Mesendoderm (in vitro differentiated cells): ENCODE results near the gene NKIRAS2.

Source experiments
- DNase-seq: peaks from one replicate; pipeline ENCODE4 v3.0.0; 2013
- H2AK5ac ChIP-seq: 2 replicates; pipeline ENCODE4 v1.6.1; 2013; ENCODE audit warnings: low read length, inconsistent platforms
- H2BK120ac ChIP-seq: 2 replicates; pipeline ENCODE4 v1.6.1; 2013; ENCODE audit warnings: low read depth, mild to moderate bottlenecking, low read length, moderate library complexity, mixed read lengths
- H2BK15ac ChIP-seq: replicated peaks from 2 replicates; pipeline ENCODE4 v1.6.1; 2013; ENCODE audit warnings: low read depth, mild to moderate bottlenecking, moderate library complexity
- H2BK5ac ChIP-seq: 2 replicates; pipeline ENCODE4 v1.6.1; 2013; ENCODE audit warnings: low read length, inconsistent platforms
- H3K18ac ChIP-seq: 2 replicates; pipeline ENCODE4 v1.6.1; 2013; ENCODE audit warnings: mild to moderate bottlenecking, low read length, mixed read lengths
- H3K23ac ChIP-seq: one replicate; pipeline ENCODE4 v1.6.1; 2013; ENCODE audit warnings: low read length
- H3K27ac ChIP-seq: 2 replicates; pipeline ENCODE4 v1.5.1; 2013; ENCODE audit warnings: low read depth, mild to moderate bottlenecking, inconsistent platforms, low read length, moderate library complexity
- H3K27me3 ChIP-seq: 2 replicates; pipeline ENCODE4 v1.6.1; 2013; ENCODE audit warnings: low read length, control low read depth, mild to moderate bottlenecking, inconsistent platforms; ENCODE audit not compliant: insufficient read depth, poor library complexity
- H3K36me3 ChIP-seq: 2 replicates; pipeline ENCODE4 v1.6.1; 2013; ENCODE audit warnings: low read length, inconsistent platforms; ENCODE audit not compliant: control insufficient read depth, insufficient read depth
- H3K4ac ChIP-seq: one replicate; pipeline ENCODE4 v1.6.1; 2013; ENCODE audit warnings: low read depth, mild to moderate bottlenecking, low read length, moderate library complexity
- H3K4me1 ChIP-seq: 2 replicates; pipeline ENCODE4 v1.6.1; 2013; ENCODE audit warnings: low read depth, low read length, inconsistent platforms; ENCODE audit not compliant: control insufficient read depth
- H3K4me2 ChIP-seq: 2 replicates; pipeline ENCODE4 v1.6.1; 2013; ENCODE audit warnings: low read length
- H3K4me3 ChIP-seq: 2 replicates; pipeline ENCODE4 v1.5.1; 2013; ENCODE audit warnings: mild to moderate bottlenecking, low read length
- H3K56ac ChIP-seq: one replicate; pipeline ENCODE4 v1.6.1; 2013; ENCODE audit warnings: low read length
- H3K79me1 ChIP-seq: 2 replicates; pipeline ENCODE4 v1.6.1; 2013; ENCODE audit warnings: low read length, inconsistent platforms
- H3K79me2 ChIP-seq: 2 replicates; pipeline ENCODE4 v1.6.1; 2013; ENCODE audit warnings: mild to moderate bottlenecking, low read length; ENCODE audit not compliant: control insufficient read depth, insufficient read depth
- H3K9ac ChIP-seq: 2 replicates; pipeline ENCODE4 v1.6.1; 2013; ENCODE audit warnings: low read length, inconsistent platforms
- H4K5ac ChIP-seq: one replicate; pipeline ENCODE4 v1.6.1; 2013; ENCODE audit warnings: low read length
- H4K8ac ChIP-seq: one replicate; pipeline ENCODE4 v1.6.1; 2013; ENCODE audit warnings: low read depth, mild to moderate bottlenecking, control low read depth, low read length, moderate library complexity
- WGBS: extraction: QIAGEN DNeasy Blood & Tissue Kit; methylation state at CpG from one replicate; pipeline ENCODE4 v1.1.7; 2013; ENCODE audit warnings: low lambda C conversion rate, missing lambda C conversion rate; ENCODE audit not compliant: insufficient coverage; ENCODE audit errors: extremely low coverage; 5-methylcytosine and 5-hydroxymethylcytosine counted together

NKIRAS2 gene

GRCh38 chr17:42025936-42026335 lies 6.0 kb downstream of the NKIRAS2 start:
- peaks cover 3% of the 10 kb centered on the region for H3K36me3 ChIP-seq
- H3K9ac ChIP-seq = no peak overlapping the region
- no peak overlapping the region for H3K4me3 ChIP-seq
- H3K18ac ChIP-seq = no peak overlapping the region
- H3K4me2 ChIP-seq = no peak overlapping the region
- no peak overlapping the region for H3K27ac ChIP-seq
- H2BK5ac ChIP-seq = no peak overlapping the region
- peaks cover 3% of the 10 kb centered on the region for H3K79me2 ChIP-seq
- no peak overlapping the region for H3K4ac ChIP-seq
- H2BK120ac ChIP-seq = no peak overlapping the region
- DNase-seq = no peak
- H2BK15ac ChIP-seq = no peak overlapping the region
- no peak overlapping the region for H3K23ac ChIP-seq
- H3K27me3 ChIP-seq = no peaks in the 10 kb centered on the region
- H2AK5ac ChIP-seq = no peak overlapping the region
- peaks cover 7% of the 10 kb centered on the region for H3K79me1 ChIP-seq
- H4K5ac ChIP-seq = no peak overlapping the region
- no peak overlapping the region for H4K8ac ChIP-seq
- peaks cover 2% of the 10 kb centered on the region for H3K4me1 ChIP-seq
- WGBS = no CpG with 5 or more reads among the region's 3 CpGs
- no peak overlapping the region for H3K56ac ChIP-seq

GRCh38 chr17:42026857-42027589 lies 7.1 kb downstream of the NKIRAS2 start:
- no peak for DNase-seq

DNA sequence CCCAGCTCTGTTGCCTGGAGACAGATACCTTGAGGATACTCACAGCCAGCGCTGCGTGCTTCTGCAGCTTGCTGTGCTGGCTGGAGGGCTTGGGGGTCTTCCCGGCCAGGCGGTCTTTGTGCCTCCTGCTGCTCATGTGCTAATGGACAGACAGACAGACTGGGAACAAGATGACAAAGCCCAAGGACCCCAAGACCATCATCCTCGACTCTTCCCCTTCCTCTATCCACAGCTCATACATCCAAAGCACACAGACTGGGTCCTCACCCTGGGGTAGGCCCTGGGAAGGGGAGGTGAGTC lies 7.7 kb downstream of the NKIRAS2 start:
- Histone ChIP-seq H2BK5ac (no peak overlapping the region), H4K5ac (no peak overlapping the region), H3K79me2 (no peaks in the 10 kb centered on the region), H3K23ac (no peak overlapping the region), H3K18ac (no peak overlapping the region), H3K79me1 (no peaks in the 10 kb centered on the region), H3K4me2 (no peak overlapping the region), H2AK5ac (no peak overlapping the region), H3K36me3 (peaks cover 2% of the 10 kb centered on the region), H2BK15ac (no peak overlapping the region), H3K27ac (no peak overlapping the region), H3K4me3 (no peak overlapping the region), H3K4me1 (no peaks in the 10 kb centered on the region), H3K9ac (no peak overlapping the region), H3K27me3 (no peaks in the 10 kb centered on the region), H3K4ac (no peak overlapping the region), H2BK120ac (no peak overlapping the region), H4K8ac (no peak overlapping the region), H3K56ac (no peak overlapping the region)
- DNase-seq = no peak
- no CpG with 5 or more reads among the region's 5 CpGs for WGBS

More at GRCh38 chr17:42026857-42027589, 7.1 kb downstream of the NKIRAS2 start:
- H2BK120ac ChIP-seq = no peak overlapping the region
- H3K23ac ChIP-seq = no peak overlapping the region
- H3K27ac ChIP-seq = no peak overlapping the region
- H3K36me3 ChIP-seq = peaks cover 3% of the 10 kb centered on the region
- H3K4ac ChIP-seq = no peak overlapping the region
- no peak overlapping the region for H2BK15ac ChIP-seq
- no CpG with 5 or more reads among the region's 17 CpGs for WGBS
- H3K27me3 ChIP-seq = no peaks in the 10 kb centered on the region
- H4K5ac ChIP-seq = no peak overlapping the region
- no peak overlapping the region for H4K8ac ChIP-seq
- H3K4me2 ChIP-seq = no peak overlapping the region
- no peak overlapping the region for H3K9ac ChIP-seq
- no peak overlapping the region for H3K18ac ChIP-seq
- no peak overlapping the region for H3K4me3 ChIP-seq
- no peaks in the 10 kb centered on the region for H3K79me2 ChIP-seq
- H3K79me1 ChIP-seq = no peaks in the 10 kb centered on the region
- no peaks in the 10 kb centered on the region for H3K4me1 ChIP-seq
- H3K56ac ChIP-seq = no peak overlapping the region
- no peak overlapping the region for H2BK5ac ChIP-seq
- no peak overlapping the region for H2AK5ac ChIP-seq

DNA sequence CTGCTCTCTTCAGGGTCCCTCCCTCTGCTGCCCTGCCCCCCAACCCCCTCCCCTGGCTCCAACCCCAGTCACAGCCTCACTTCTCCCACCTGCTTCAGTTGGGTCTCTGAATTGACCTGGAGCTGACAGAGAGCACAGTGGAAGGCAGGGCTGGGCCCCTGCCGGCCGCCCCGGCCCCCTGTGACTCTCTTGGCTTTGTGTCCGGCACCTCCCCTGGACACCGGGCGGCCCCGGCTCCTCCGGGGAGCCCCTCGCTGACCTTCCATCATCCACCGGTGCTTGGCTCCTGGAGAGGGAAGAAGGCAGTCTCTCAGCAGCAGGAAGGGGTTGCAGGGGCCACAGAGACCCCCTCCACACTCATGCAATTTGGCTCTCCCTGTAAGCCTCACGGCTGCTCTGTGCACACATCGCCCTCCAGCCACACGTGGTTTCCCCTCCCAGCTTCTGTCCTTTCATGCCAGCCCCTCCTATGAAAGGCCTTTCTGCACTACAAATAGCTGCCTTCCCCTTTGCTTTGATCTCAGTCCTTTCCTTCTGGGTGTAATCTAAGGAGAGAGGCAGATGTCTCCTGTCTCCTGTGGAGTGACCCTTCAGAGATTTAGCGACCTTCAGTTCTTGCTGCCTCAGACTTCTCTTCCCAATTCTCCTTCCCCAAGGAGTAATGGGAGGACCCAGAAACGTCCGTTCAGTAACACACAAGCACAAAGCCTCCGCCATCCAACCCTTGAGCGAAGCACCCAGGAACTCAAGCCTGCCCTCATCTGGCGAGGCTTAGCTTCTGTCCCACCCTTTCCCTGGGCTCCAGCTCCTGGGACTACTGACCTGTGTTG lies 8.3 kb downstream of the NKIRAS2 start:
- peak overlapping the region; percentile 8 for H3K9ac ChIP-seq
- DNase-seq = peak; percentile 86
- no peak overlapping the region for H3K18ac ChIP-seq
- H3K79me2 ChIP-seq = no peaks in the 10 kb centered on the region
- H3K27ac ChIP-seq = no peak overlapping the region
- H4K5ac ChIP-seq = no peak overlapping the region
- H3K79me1 ChIP-seq = no peaks in the 10 kb centered on the region
- no peak overlapping the region for H4K8ac ChIP-seq
- no peak overlapping the region for H3K4ac ChIP-seq
- H3K27me3 ChIP-seq = no peaks in the 10 kb centered on the region
- no peak overlapping the region for H2BK15ac ChIP-seq
- peaks cover 2% of the 10 kb centered on the region for H3K36me3 ChIP-seq
- H3K4me2 ChIP-seq = no peak overlapping the region
- no CpG with 5 or more reads among the region's 19 CpGs for WGBS
- H3K4me1 ChIP-seq = no peaks in the 10 kb centered on the region
- no peak overlapping the region for H2BK120ac ChIP-seq
- H2AK5ac ChIP-seq = no peak overlapping the region
- no peak overlapping the region for H2BK5ac ChIP-seq
- no peak overlapping the region for H3K4me3 ChIP-seq
- no peak overlapping the region for H3K23ac ChIP-seq
- peak overlapping the region; percentile 45 for H3K56ac ChIP-seq

- no peak overlapping the region for H3K18ac ChIP-seq
- H3K4ac ChIP-seq = no peak overlapping the region
- H2BK15ac ChIP-seq = no peak overlapping the region
- no peak for DNase-seq
- no CpG with 5 or more reads among the region's 7 CpGs for WGBS
- H3K79me1 ChIP-seq = no peaks in the 10 kb centered on the region
- no peaks in the 10 kb centered on the region for H3K4me1 ChIP-seq
- no peak overlapping the region for H2BK5ac ChIP-seq
- no peak overlapping the region for H2BK120ac ChIP-seq
- H3K79me2 ChIP-seq = no peaks in the 10 kb centered on the region
- no peak overlapping the region for H3K56ac ChIP-seq
- H3K9ac ChIP-seq = no peak overlapping the region
- no peak overlapping the region for H2AK5ac ChIP-seq
- no peak overlapping the region for H4K5ac ChIP-seq
- H3K4me2 ChIP-seq = no peak overlapping the region
- no peak overlapping the region for H3K23ac ChIP-seq
- no peaks in the 10 kb centered on the region for H3K27me3 ChIP-seq
- H3K4me3 ChIP-seq = no peak overlapping the region
- peaks cover 2% of the 10 kb centered on the region for H3K36me3 ChIP-seq
- no peak overlapping the region for H4K8ac ChIP-seq
- no peak overlapping the region for H3K27ac ChIP-seq
Measured at GRCh38 chr17:42028791-42029127, 8.9 kb downstream of the NKIRAS2 start.
